ENCODE data around the gene MGA.

DNA sequence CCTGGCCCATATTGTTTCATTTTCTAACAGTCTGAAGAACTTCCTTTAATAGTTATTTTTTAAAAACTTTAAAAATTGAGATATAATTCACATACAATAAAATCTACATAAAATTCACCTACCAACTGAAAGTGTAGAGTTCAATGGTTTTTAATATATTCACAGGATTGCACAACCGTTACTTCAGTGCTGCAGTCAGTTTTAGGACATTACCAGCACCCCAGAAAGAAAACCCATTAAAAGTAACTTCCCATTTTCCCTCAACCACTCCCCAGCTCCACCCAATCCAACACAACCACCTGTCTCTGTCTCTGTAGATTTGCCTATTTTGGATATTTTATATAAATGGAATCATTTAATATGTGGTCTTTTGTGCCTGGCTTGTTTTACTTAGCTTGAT lies 29.6 kb downstream of the MGA start:
- TF ChIP-seq, protein P1, sequence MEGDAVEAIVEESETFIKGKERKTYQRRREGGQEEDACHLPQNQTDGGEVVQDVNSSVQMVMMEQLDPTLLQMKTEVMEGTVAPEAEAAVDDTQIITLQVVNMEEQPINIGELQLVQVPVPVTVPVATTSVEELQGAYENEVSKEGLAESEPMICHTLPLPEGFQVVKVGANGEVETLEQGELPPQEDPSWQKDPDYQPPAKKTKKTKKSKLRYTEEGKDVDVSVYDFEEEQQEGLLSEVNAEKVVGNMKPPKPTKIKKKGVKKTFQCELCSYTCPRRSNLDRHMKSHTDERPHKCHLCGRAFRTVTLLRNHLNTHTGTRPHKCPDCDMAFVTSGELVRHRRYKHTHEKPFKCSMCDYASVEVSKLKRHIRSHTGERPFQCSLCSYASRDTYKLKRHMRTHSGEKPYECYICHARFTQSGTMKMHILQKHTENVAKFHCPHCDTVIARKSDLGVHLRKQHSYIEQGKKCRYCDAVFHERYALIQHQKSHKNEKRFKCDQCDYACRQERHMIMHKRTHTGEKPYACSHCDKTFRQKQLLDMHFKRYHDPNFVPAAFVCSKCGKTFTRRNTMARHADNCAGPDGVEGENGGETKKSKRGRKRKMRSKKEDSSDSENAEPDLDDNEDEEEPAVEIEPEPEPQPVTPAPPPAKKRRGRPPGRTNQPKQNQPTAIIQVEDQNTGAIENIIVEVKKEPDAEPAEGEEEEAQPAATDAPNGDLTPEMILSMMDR (IDR thresholded peaks at IDR 0.05): no peak
- TF ChIP-seq POLR2A (IDR thresholded peaks at IDR 0.05): no peak
